Adrenal gland (tissue), 12 donors: ENCODE measurements around the gene LRRC71. TPM values are rescaled to one million over a fixed set of nuclear protein-coding genes. Genes with fewer than 3 reads are reported as not detected.

Experiments used
- DNase-seq, 7 donors: peaks; one replicate each; pipeline ENCODE4 v3.0.0-alpha.2; 2019 to 2020
- H3K27ac ChIP-seq, 5 donors: fragments of 200-600 bp; sonication (generic) in 4 of 5; 1 replicate in 3 of 5; 2 replicates in 2 of 5; pipeline versions ENCODE4 v1.5.1 to v1.8.0; 2016 to 2020; ENCODE audit warnings: mild to moderate bottlenecking in 1 of 5
- H3K27me3 ChIP-seq: fragments of 200-600 bp; 2 replicates; pipeline ENCODE4 v1.8.0; 2021
- H3K36me3 ChIP-seq, 2 donors: fragments of 200-600 bp; replicated peaks in 1 of 2; 1 replicate in 1 of 2; 2 replicates in 1 of 2; pipeline versions ENCODE4 v1.5.1 to v1.8.0; 2018 to 2022
- H3K4me1 ChIP-seq, 2 donors: fragments of 200-600 bp; replicated peaks in 1 of 2; 1 replicate in 1 of 2; 2 replicates in 1 of 2; pipeline versions ENCODE4 v1.5.1 to v1.8.0; 2018 to 2021
- H3K4me3 ChIP-seq, 4 donors: fragments of 200-600 bp; sonication (generic) in 3 of 4; one replicate each; pipeline ENCODE4 v1.5.1; 2016 to 2018
- H3K9me3 ChIP-seq, 3 donors: fragments of 200-600 bp; sonication (generic) in 1 of 3; replicated peaks in 1 of 3; 1 replicate in 2 of 3; 2 replicates in 1 of 3; pipeline versions ENCODE4 v1.5.1 to v1.8.0; 2016 to 2021
- POLR2A ChIP-seq, 2 donors: fragments of 450-650 bp; IDR thresholded peaks; one replicate each; pipeline ENCODE4 v1.6.1; 2017; ENCODE audit warnings: antibody characterized with exemption in 2 of 2, mild to moderate bottlenecking in 2 of 2, moderate library complexity in 1 of 2
- WGBS, 4 donors: extraction: QIAGEN DNeasy Blood & Tissue Kit in 2 of 4; methylation state at CpG; one replicate each; pipeline versions ENCODE4 v1.1.5 to v1.1.7; 2013 to 2017; 5-methylcytosine and 5-hydroxymethylcytosine counted together
- intact Hi-C, 2 donors: fragments of 100-400 bp; cut with DNase I; formaldehyde crosslinking; loops; one replicate each; pipeline versions ENCODE4 v1.14.1 to v1.15.0; 2022 to 2023
- polyA plus RNA-seq, 3 donors: library from polyadenylated mRNA; stranded (reverse); fragments of 200-250 nt in 2 of 3; fragments of 350-450 nt in 1 of 3; fragmentation: Illumina TruSeq in 1 of 3; extraction: RNeasy Lipid Tissue Mini Kit (QIAGEN cat#74804) in 1 of 3; gene quantifications; one replicate each; pipeline ENCODE4 v1.2.3, GENCODE V29; 2013 to 2014
- total RNA-seq, 9 donors: library from RNA; depleted of rRNA in 4 of 9; stranded (reverse); fragments of >200 nt in 4 of 9; fragments of 120-200 nt in 1 of 9; fragmentation: NEBNext Ultra II Directional in 1 of 9; extraction: Animal tissue kit (Norgen Biotek cat#: 25700) in 1 of 9; gene quantifications; one replicate each; pipeline versions ENCODE4 v1.1.0 to v1.2.4, GENCODE V29; 2013 to 2023
- TF ChIP-seq, protein P1 (sequence below), 6 experiments: fragments of 450-650 bp in 4 of 6; fragments of 200-600 bp in 2 of 6; sonication (generic) in 1 of 6; IDR thresholded peaks; 1 replicate in 5 of 6; 2 replicates in 1 of 6; pipeline versions ENCODE4 v1.5.1 to v1.8.0; 2016 to 2021; ENCODE audit warnings: antibody characterized with exemption in 6 of 6, mild to moderate bottlenecking in 2 of 6, moderate library complexity in 1 of 6
- donor health status: healthy with polysubstance abuse.
- donor health status: Bipolar disorder and iron deficiency.
- donor health status: DM: yes; HTN: yes; CAD: no.
- donor health status: DM: no; HTN: no; CAD: no.
- donor health status: DM: no; HTN: no; CAD: no.
- donor health status: DM: yes; HTN: yes; CAD: no.

Gene LRRC71
- total and polyA plus RNA-seq, 12 donors, result 0.11 to 4.6 (median 0.27) TPM; not detected in 4

- Histone ChIP-seq H3K4me1 (peaks cover 0 to 15% of the 10 kb centered on the region in 2 donors), H3K27me3 (peaks cover 8% of the 10 kb centered on the region), H3K27ac (no peak overlapping the region), H3K4me3 (no peak overlapping the region), H3K9me3 (no peaks in the 10 kb centered on the region), H3K36me3 (no peaks in the 10 kb centered on the region)
- 38 to 45% (median 43%) methylated on average over 8 of the region's 8 CpGs for WGBS, 4 donors
- intact Hi-C loops, result loop anchor here in 1 of 2 donors (5.0 kb wide), 1 partner anchor 48 kb away; no protein-coding TSS in a partner anchor
- TF ChIP-seq, protein P1, sequence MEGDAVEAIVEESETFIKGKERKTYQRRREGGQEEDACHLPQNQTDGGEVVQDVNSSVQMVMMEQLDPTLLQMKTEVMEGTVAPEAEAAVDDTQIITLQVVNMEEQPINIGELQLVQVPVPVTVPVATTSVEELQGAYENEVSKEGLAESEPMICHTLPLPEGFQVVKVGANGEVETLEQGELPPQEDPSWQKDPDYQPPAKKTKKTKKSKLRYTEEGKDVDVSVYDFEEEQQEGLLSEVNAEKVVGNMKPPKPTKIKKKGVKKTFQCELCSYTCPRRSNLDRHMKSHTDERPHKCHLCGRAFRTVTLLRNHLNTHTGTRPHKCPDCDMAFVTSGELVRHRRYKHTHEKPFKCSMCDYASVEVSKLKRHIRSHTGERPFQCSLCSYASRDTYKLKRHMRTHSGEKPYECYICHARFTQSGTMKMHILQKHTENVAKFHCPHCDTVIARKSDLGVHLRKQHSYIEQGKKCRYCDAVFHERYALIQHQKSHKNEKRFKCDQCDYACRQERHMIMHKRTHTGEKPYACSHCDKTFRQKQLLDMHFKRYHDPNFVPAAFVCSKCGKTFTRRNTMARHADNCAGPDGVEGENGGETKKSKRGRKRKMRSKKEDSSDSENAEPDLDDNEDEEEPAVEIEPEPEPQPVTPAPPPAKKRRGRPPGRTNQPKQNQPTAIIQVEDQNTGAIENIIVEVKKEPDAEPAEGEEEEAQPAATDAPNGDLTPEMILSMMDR (IDR thresholded peaks at IDR 0.05), result peak; percentile 41 to 86 (median 80)
- no peak for TF ChIP-seq POLR2A (IDR thresholded peaks at IDR 0.05)
- peak; percentile 71 to 95 (median 87) for DNase-seq
Observed at GRCh38 chr1:156889802-156890580, 30.4 kb upstream of the LRRC71 start.

GRCh38 chr1:156892190-156893047 lies 28.0 kb upstream of the LRRC71 start:
- DNase-seq, result peak; percentile 85 to 96 (median 92)
- Histone ChIP-seq H3K27ac (peak overlapping the region in 4 of 5 donors; percentile 54 to 89 (median 79)), H3K4me3 (peak overlapping the region in 1 of 4 donors; percentile 52), H3K4me1 (peaks cover 0 to 28% of the 10 kb centered on the region in 2 donors), H3K36me3 (no peaks in the 10 kb centered on the region), H3K27me3 (peaks cover 8% of the 10 kb centered on the region), H3K9me3 (no peaks in the 10 kb centered on the region)
- 4 to 10% (median 6%) methylated on average over 43 to 48 of the region's 48 CpGs for whole genome bisulfite sequencing, 4 donors
- intact Hi-C loops, result no loop called here
- TF ChIP-seq POLR2A (IDR thresholded peaks at IDR 0.05), result no peak
- TF ChIP-seq, protein P1 (IDR thresholded peaks at IDR 0.05), result peak; percentile 77 to 89 (median 82)

DNA sequence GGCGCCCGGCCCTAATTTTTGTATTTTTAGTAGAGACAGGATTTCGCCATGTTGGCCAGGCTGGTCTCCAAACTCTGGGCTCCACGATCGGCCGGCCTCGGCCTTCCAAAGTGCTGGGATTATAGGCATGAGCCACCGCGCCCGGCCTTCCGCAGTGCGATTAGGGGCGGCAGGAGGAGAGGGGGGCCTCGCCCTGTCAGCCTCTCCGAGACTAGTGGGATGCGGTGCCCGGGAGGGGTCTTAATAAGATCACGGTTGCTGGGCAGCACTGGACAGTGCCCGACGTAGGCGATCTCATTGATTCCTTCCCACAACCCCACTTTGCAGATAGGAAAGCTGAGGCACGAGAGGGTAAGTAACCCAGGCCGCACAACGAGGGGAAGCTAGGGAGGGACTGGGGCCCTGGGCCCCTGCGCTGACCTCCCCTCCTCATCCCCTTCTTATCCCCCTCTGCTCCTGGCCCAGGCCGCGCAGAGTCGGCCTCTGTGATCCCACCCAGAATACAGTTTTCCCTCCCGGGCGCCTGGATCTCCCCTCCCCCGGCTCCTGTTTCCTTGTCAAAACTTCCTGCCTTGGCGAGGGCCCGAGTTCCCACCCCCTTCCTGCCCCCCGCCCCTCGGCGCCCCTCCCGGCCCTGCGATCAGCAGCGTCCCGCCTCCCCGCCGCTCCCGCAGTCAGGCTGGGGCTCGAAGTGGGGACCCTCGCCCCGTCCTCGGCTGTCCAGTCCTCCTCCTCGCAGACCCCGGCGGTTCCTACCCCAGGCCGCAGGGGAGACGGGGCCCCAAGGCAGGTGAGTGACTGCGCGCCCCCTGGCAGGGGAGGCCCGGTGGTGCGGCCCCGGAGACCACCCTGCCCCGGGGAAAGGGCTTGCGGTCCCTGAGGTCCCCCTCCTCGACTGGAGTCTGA lies 27.1 kb upstream of the LRRC71 start, which contains the start of gene PEAR1:
Gene PEAR1, plus strand, starts transcription at position 671 of the 906 bp plus-strand sequence. CDS start 10,209 bp downstream, outside the sequence.
- peaks cover 8% of the 10 kb centered on the region for H3K27me3 ChIP-seq
- H3K27ac ChIP-seq, result peak within 1 kb of the TSS in 4 of 5 donors; percentile 54 to 89 (median 79)
- intact Hi-C loops, result no loop called here
- H3K36me3 ChIP-seq, result no peaks in the 10 kb centered on the region
- peaks cover 0 to 29% of the 10 kb centered on the region in 2 donors for H3K4me1 ChIP-seq
- peak within 1 kb of the TSS in 1 of 4 donors; percentile 52 for H3K4me3 ChIP-seq
- WGBS, 4 donors, result 5 to 16% (median 9%) methylated on average over 20 to 60 of the region's 60 CpGs
- TF ChIP-seq, protein P1 (IDR thresholded peaks at IDR 0.05), result peak in 1 of 6 experiments; percentile 8
- peak in 1 of 2 donors; percentile 15 for TF ChIP-seq POLR2A (IDR thresholded peaks at IDR 0.05)
- no peaks in the 10 kb centered on the region for H3K9me3 ChIP-seq
- peak in 6 of 7 donors; percentile 33 to 65 (median 44) for DNase-seq
